ENCODE measurements around the gene FAHD1.
"Not testable (repeated sequence)": the region's sequence is repeated elsewhere in the genome, so short reads cannot be mapped to it uniquely, and the experiment has no call there.

FAHD1 gene

DNA sequence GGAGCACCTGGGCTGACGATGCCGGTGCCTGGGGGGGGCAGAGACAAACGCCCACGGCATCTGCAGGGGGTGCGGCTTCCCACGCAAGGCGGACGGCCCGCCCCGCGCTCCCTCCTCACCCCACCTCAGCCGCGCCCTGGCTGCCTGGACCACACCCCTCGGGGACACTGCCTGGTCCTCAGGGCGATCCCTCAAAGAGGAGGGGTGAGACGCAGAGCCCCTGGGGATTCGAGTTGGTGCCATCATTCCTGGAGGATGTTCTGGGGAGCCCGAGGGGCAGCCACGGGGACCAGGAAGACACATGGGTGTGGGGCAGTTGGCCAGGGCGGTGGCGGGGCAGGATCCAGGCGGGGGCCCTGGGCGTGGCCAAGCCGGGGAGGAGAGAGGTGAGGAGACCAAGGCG, 37.4 kb upstream of the FAHD1 start:
- DNase-seq, result peak; percentile 25

- DNase-seq, result no peak
These were observed 36.8 kb upstream of the FAHD1 start for GRCh38 chr16:1790261-1790610.

DNA sequence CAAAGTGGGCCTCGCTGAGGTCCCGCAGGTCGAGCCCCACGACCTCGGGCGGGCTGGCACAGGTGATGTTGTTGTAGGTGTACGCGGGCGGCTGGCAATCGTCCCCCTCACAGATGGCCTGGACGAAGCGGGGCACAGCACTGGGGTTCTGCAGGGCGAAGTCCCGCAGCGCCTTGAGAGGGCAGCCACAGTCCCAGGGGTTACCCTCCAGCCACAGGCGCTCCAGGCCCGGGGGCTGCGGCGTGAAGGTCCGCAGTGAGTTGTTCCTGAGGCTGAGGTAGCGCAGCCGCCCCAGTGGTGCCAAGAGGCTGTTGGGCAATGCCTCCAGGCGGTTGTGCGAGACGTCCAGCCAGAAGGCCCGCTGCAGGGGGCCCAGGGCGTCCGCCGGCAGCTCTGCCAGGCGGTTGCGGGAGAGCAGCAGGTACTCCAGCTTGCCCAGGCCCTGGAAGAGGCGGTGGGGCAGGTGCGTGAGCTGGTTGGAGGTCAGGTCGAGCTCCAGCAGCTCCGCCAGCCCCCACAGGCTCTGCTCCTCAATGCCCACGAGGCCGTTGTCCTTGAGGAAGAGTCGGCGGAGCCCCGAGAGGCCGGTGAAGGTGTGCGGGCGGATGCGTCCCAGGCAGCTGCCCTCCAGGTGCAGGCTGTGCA, 36.3 kb upstream of the FAHD1 start:
- DNase-seq, result no peak

- DNase-seq, result no peak
These were observed 35.6 kb upstream of the FAHD1 start for GRCh38 chr16:1791256-1791942.

DNA sequence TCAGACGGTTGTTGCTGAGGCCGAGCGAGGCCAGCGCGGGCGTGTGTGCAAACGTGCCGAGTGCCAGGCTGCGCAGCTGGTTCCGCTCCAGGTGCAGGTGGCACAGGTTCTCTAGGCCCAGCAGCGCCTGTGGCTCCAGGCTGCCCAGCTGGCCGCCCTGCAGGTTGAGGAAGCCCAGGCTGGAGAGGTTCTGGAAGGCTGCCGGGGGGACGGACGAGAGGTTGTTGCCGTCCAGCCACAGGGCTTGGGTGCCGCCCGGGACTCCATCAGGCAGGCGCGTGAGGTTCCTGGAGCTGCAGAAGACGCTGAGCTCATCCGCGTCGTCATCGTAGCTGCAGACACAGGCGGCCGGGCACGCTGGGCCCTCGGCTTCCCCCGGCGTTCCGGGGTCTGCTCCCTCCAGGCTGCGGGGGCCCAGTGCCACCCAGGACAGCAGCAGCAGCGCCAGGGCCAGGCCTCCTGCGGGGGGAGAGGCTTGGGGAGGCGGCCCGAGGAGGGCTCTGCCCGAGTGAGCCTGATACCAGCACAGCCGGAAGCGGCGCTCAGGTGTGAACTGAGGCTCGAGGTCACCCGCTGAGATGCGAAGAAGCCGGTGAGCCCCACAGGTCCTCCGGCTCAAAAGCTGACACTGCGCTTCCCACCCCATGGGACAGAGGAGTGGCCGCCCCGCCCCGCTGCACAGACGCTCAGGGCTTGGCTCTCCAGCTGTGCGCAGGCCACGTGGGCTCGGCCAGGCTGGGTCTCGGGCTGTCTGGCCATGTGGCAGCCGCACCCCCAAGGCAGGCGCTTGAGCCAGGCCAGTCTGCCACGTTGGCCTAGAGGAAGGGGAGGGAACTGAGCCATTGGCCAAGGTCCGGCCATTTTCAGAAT, 34.8 kb upstream of the FAHD1 start:
- DNase-seq, result no peak

GRCh38 chr16:1792836-1793577, 34.0 kb upstream of the FAHD1 start:
- DNase-seq, result no peak

GRCh38 chr16:1793578-1794220, 33.3 kb upstream of the FAHD1 start, which contains the start of gene IGFALS:
IGFALS (minus strand) TSS chr16:1793705; CDS start chr16:1793652, 53 bp downstream.
- DNase-seq, result no peak

GRCh38 chr16:1794221-1794871, 32.7 kb upstream of the FAHD1 start:
- DNase-seq, result no peak

DNA sequence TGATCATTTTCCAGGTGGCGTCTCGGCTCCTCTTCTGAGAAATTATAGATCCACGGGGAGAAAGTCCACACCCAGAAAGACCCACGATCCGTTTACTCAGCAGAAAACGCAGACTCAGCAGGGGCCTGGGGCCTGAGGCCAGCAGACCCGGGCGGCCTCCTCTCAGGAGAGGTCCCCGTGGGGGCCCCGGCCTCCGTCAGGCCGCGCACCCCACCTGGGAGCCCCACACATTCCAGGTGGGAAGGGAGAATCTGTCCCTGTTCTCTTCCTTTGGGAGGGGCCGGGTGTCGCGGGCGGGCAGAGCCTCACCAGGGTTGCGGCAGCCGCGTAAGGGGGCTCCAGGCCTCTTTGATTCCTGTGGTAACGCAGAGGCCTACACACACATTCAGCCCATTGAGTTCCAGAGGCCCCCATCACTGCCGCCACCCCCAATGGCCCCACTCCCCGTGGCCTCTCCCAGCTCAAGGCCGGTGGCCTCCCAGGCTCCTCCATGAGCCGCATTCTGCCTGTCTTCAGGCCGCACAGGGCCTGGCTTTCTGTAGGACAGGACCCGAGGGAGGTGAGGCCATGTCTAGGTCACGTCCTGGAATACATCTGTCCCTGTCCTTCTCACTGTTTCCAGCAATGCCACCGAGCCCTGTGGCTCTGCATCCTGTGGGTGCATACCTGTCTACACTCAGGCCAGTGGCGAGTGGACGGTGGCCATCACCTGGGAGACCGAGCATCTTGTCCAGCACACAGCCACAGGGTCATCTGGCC, 31.9 kb upstream of the FAHD1 start:
- no peak for DNase-seq

DNA sequence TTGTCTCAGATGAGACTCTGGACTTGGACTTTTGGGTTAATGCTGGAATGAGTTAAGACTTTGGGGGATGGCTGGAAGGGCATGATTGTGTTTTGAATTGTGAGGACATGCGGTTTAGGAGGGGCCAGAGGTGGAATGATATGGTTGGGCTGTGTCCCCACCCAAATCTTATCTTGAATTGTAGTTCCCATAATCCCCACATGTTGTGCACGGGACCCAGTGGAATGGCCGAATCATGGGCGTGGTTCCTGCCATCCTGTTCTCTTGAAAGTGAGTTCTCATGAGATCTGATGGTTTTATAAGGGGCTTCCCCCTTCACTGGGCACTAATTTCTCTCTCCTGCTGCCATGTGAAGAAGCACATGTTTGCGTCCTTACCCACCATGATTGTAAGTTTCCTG, 27.7 kb upstream of the FAHD1 start:
- DNase-seq, result not testable (repeated sequence)

GRCh38 chr16:1800701-1801100, 26.3 kb upstream of the FAHD1 start:
- no peak for DNase-seq

- no peak for DNase-seq
These were observed 19.4 kb upstream of the FAHD1 start for GRCh38 chr16:1807626-1808025.

DNA sequence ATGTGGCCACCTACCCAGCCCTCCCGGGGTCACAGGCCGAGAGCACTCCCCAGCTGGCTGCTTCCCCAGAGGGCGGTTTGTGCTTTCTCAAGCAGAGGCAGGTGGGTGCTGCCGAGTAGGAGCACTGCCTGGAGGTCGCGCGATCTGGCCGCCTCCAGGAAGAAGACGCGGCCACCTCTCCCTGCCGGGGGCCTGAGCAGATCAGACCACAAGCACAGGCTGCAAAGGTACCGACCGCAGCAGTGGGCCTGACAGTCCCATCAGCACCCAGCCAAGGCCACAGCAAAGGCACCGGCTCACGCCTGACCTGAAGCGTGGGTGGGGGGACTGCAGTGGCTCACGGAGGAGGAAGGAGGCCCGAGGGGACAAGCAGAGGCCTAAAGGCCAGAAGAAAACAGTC, 18.3 kb upstream of the FAHD1 start:
- no peak for DNase-seq

DNA sequence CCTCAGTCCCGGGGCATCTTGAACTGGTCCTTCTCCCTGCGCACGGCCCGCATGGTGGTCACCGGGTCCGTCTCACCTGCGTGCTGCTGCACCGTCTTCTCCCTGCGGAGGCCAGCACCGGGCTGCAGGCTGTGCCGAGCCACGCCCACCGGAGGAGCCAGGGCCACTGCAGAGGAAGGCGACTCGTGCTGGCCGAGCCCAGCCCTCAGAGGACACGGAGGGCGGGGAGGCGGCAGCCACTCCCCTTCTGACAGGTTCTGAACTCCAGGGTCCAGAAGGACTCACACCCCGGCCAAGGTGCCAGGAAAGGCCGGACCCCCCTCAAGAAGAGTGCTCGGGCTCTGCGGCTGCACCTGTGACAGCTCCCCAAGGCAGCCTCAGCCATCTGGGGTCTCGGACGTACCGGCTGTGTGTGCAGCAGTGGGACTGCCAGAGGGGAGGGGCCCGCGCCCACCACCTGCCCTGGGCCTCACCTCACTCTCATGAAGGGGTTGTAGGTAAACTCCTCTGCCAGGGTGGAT, 17.7 kb upstream of the FAHD1 start:
- DNase-seq, result no peak

DNA sequence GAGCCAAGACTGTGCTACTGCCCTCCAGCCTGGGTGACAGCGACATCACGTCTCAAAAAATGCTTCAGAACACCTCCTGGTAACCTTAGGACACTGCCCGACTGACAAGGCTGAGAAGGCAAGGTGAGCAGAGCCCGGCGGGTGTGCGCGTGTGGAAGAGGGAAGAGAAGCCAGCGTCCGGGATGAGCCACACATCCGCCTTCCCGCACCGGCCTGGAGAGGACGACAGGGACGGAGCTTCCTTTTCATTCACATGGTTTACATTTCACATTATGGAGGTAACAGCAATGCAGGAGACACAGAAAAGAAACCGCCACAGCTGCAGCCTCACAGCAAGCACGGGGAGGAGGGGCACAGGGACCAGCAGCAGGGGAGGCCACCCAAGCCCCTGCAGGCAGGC, 16.9 kb upstream of the FAHD1 start:
- no peak for DNase-seq

GRCh38 chr16:1810536-1810935, 16.5 kb upstream of the FAHD1 start:
- no peak for DNase-seq

- DNase-seq, result peak; percentile 62
These were observed 14.3 kb upstream of the FAHD1 start for GRCh38 chr16:1812732-1813163.

DNA sequence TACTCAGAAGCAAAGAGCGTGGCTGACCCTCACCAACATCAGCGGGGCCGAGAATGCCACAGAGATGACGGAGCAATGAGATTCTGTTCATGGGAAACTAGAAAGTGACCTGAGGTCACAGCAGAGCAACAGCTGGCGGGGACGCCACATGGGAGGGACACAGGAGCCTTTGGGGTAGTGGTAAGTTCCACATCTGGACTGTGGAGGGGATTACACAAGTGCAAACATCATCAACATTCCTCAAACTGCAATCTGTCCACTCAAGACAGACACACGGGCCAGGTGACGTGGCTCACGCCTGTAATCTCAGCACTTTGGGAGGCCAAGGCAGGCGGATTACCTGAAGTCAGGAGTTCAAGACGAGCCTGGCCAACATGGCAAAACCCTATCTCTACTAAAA, 11.5 kb upstream of the FAHD1 start:
- no peak for DNase-seq

GRCh38 chr16:1816396-1817275, 10.4 kb upstream of the FAHD1 start:
- DNase-seq, result no peak

- no peak for DNase-seq
These were observed 9.8 kb upstream of the FAHD1 start for GRCh38 chr16:1817276-1817589.

Data from femur (tissue), 1 donor.